IMR-90 (cell line): ENCODE measurements around the gene MRPL48. TPM values are rescaled to one million over a fixed set of nuclear protein-coding genes. Genes with fewer than 3 reads are reported as not detected.

Experiments
- ATAC-seq: fragments of 200-7000 bp; cut with Tn5 transposase; 2 replicates; pipeline ENCODE4 v1.9.1; 2020; ENCODE audit warnings: low read depth, mild to moderate bottlenecking, moderate library complexity
- BruUV-seq: library from RNA; stranded (reverse); fragments of 400-500 nt; replicated peaks from 2 replicates; lab custom pipeline; 2021; lab: Mats Ljungman, UMichigan
- CTCF ChIA-PET: fragments of 300-600 bp; formaldehyde crosslinking; extraction: SDS; loops from one replicate; lab custom pipeline; 2021; ENCODE audit warnings: antibody characterized with exemption; lab: Yijun Ruan, JAX
- POLR2A ChIA-PET: fragments of 300-600 bp; sonication (Branson Sonifier 250); formaldehyde crosslinking; loops from one replicate; lab custom pipeline; 2022; ENCODE audit warnings: antibody characterized with exemption; ENCODE audit not compliant: unreplicated experiment; lab: Charles Lee
- DNase-seq: peaks from one replicate; pipeline ENCODE4 v3.0.0; 2013
- H2AFZ ChIP-seq: replicated peaks from 2 replicates; pipeline ENCODE3; 2013; ENCODE audit warnings: low read length, mild to moderate bottlenecking; ENCODE audit not compliant: poor library complexity
- H2AK5ac ChIP-seq: 2 replicates; pipeline ENCODE4 v1.6.1; 2013; ENCODE audit warnings: low read depth, low read length, inconsistent platforms
- H2AK9ac ChIP-seq: replicated peaks from 2 replicates; pipeline ENCODE3; 2013; ENCODE audit warnings: mild to moderate bottlenecking, low read depth, low read length, moderate library complexity; ENCODE audit not compliant: poor library complexity
- H2BK120ac ChIP-seq: 2 replicates; pipeline ENCODE4 v1.6.1; 2013; ENCODE audit warnings: low read depth, low read length, inconsistent platforms
- H2BK15ac ChIP-seq: 3 replicates; pipeline ENCODE4 v1.6.1; 2013; ENCODE audit warnings: low read depth, low read length, inconsistent platforms
- H2BK20ac ChIP-seq: 2 replicates; pipeline ENCODE4 v1.6.1; 2013; ENCODE audit warnings: low read depth, mild to moderate bottlenecking, inconsistent platforms, low read length, moderate library complexity
- H2BK5ac ChIP-seq: 2 replicates; pipeline ENCODE4 v1.6.1; 2013; ENCODE audit warnings: mild to moderate bottlenecking, low read depth, low read length, inconsistent platforms; ENCODE audit not compliant: poor library complexity, severe bottlenecking
- H3K14ac ChIP-seq: replicated peaks from 2 replicates; pipeline ENCODE4 v1.6.1; 2013; ENCODE audit warnings: low read depth, low read length, inconsistent platforms
- H3K18ac ChIP-seq: 2 replicates; pipeline ENCODE4 v1.6.1; 2013; ENCODE audit warnings: low read depth, low read length, control low read depth
- H3K23ac ChIP-seq: 2 replicates; pipeline ENCODE4 v1.6.1; 2013; ENCODE audit warnings: low read depth, low read length, inconsistent platforms
- H3K27ac ChIP-seq: 2 replicates; pipeline ENCODE4 v1.5.1; 2013; ENCODE audit warnings: mild to moderate bottlenecking, control low read depth, low read length; ENCODE audit not compliant: insufficient read depth
- H3K27me3 ChIP-seq: 2 replicates; pipeline ENCODE4 v1.6.1; 2013; ENCODE audit warnings: low read length; ENCODE audit not compliant: control insufficient read depth, insufficient read depth
- H3K36me3 ChIP-seq: 2 replicates; pipeline ENCODE4 v1.6.1; 2013; ENCODE audit warnings: low read length, mixed read lengths; ENCODE audit not compliant: control insufficient read depth, insufficient read depth
- H3K4ac ChIP-seq: 2 replicates; pipeline ENCODE4 v1.6.1; 2013; ENCODE audit warnings: low read depth, low read length, inconsistent platforms
- H3K4me1 ChIP-seq: 2 replicates; pipeline ENCODE4 v1.6.1; 2013; ENCODE audit warnings: low read length, mixed read lengths; ENCODE audit not compliant: control insufficient read depth, insufficient read depth
- H3K4me2 ChIP-seq: 2 replicates; pipeline ENCODE4 v1.6.1; 2013; ENCODE audit warnings: low read depth, mild to moderate bottlenecking, control low read depth, low read length, moderate library complexity
- H3K4me3 ChIP-seq: 2 replicates; pipeline ENCODE4 v1.5.1; 2013; ENCODE audit warnings: low read depth, mild to moderate bottlenecking, control low read depth, low read length, moderate library complexity; ENCODE audit not compliant: insufficient read depth
- H3K56ac ChIP-seq: 2 replicates; pipeline ENCODE4 v1.6.1; 2013; ENCODE audit warnings: low read length, inconsistent platforms; ENCODE audit not compliant: insufficient read depth; ENCODE audit errors: extremely low read depth
- H3K79me1 ChIP-seq, 2 experiments: 2 replicates each; pipeline ENCODE4 v1.6.1; 2013; ENCODE audit warnings: low read length in 2 of 2, inconsistent platforms in 1 of 2, low read depth in 1 of 2
- H3K9ac ChIP-seq: 2 replicates; pipeline ENCODE4 v1.6.1; 2013; ENCODE audit warnings: low read depth, low read length, control low read depth
- H3K9me1 ChIP-seq: 2 replicates; pipeline ENCODE4 v1.6.1; 2013; ENCODE audit warnings: low read length, inconsistent platforms; ENCODE audit not compliant: insufficient read depth
- H3K9me3 ChIP-seq: 2 replicates; pipeline ENCODE4 v1.6.1; 2013; ENCODE audit warnings: low read length; ENCODE audit not compliant: control insufficient read depth, insufficient read depth
- H4K20me1 ChIP-seq: 2 replicates; pipeline ENCODE4 v1.6.1; 2013; ENCODE audit warnings: low read length, inconsistent platforms; ENCODE audit not compliant: insufficient read depth
- H4K5ac ChIP-seq: 2 replicates; pipeline ENCODE4 v1.6.1; 2013; ENCODE audit warnings: mild to moderate bottlenecking, low read depth, low read length, control low read depth
- H4K8ac ChIP-seq, 2 experiments: 2 replicates each; pipeline ENCODE4 v1.6.1; 2013; ENCODE audit warnings: low read depth in 2 of 2, low read length in 2 of 2, control low read depth in 1 of 2, inconsistent platforms in 1 of 2
- H4K91ac ChIP-seq: 2 replicates; pipeline ENCODE4 v1.6.1; 2013; ENCODE audit warnings: low read depth, low read length, inconsistent platforms; ENCODE audit not compliant: insufficient read depth
- CEBPB ChIP-seq: IDR thresholded peaks from 2 replicates; pipeline ENCODE4 v1.6.1; 2012; ENCODE audit warnings: low read depth, low read length, improper control_type of control experiment
- CHD1 ChIP-seq: IDR thresholded peaks from 2 replicates; pipeline ENCODE4 v1.6.1; 2012; ENCODE audit warnings: low read depth, low read length, improper control_type of control experiment
- CTCF ChIP-seq: conservative IDR thresholded peaks from 2 replicates; pipeline ENCODE4 v1.5.1; 2012; ENCODE audit warnings: mild to moderate bottlenecking, low read depth, low read length, improper control_type of control experiment
- ELK1 ChIP-seq: fragments of 150-350 bp; IDR thresholded peaks from 2 replicates; pipeline ENCODE4 v1.6.1; 2016; ENCODE audit warnings: low read depth, mild to moderate bottlenecking, low read length, moderate library complexity, borderline replicate concordance
- FOS ChIP-seq: fragments of 150-350 bp; IDR thresholded peaks from 2 replicates; pipeline ENCODE4 v1.6.1; 2016; ENCODE audit warnings: low read depth, low read length
- MAFK ChIP-seq: IDR thresholded peaks from 2 replicates; pipeline ENCODE4 v1.6.1; 2012; ENCODE audit warnings: low read depth, low read length, improper control_type of control experiment
- MAZ ChIP-seq: IDR thresholded peaks from 2 replicates; pipeline ENCODE4 v1.6.1; 2012; ENCODE audit warnings: low read depth, mild to moderate bottlenecking, low read length, improper control_type of control experiment, moderate library complexity, borderline replicate concordance
- MXI1 ChIP-seq: IDR thresholded peaks from 2 replicates; pipeline ENCODE4 v1.6.1; 2012; ENCODE audit warnings: low read depth, mild to moderate bottlenecking, low read length, moderate library complexity, borderline replicate concordance
- NFE2L2 ChIP-seq: fragments of 150-350 bp; IDR thresholded peaks from 2 replicates; pipeline ENCODE4 v1.6.1; 2016; ENCODE audit warnings: low read depth, mild to moderate bottlenecking, low read length
- POLR2A ChIP-seq: IDR thresholded peaks from 2 replicates; pipeline ENCODE4 v1.6.1; 2012; ENCODE audit warnings: mild to moderate bottlenecking, low read depth, low read length
- RAD21 ChIP-seq: IDR thresholded peaks from 2 replicates; pipeline ENCODE4 v1.6.1; 2012; ENCODE audit warnings: low read length, improper control_type of control experiment
- RCOR1 ChIP-seq: IDR thresholded peaks from 2 replicates; pipeline ENCODE4 v1.6.1; 2012; ENCODE audit warnings: mild to moderate bottlenecking, low read length, improper control_type of control experiment; ENCODE audit not compliant: insufficient replicate concordance
- RFX5 ChIP-seq: IDR thresholded peaks from 2 replicates; pipeline ENCODE4 v1.8.0; 2012; ENCODE audit warnings: low read depth, mild to moderate bottlenecking, low read length, moderate library complexity
- SMC3 ChIP-seq: fragments of 150-350 bp; IDR thresholded peaks from 2 replicates; pipeline ENCODE4 v1.6.1; 2016; ENCODE audit warnings: low read depth, mild to moderate bottlenecking, antibody characterized with exemption, low read length, moderate library complexity
- USF2 ChIP-seq: fragments of 150-350 bp; IDR thresholded peaks from 2 replicates; pipeline ENCODE4 v1.6.1; 2017; ENCODE audit warnings: mild to moderate bottlenecking, antibody characterized with exemption, low read length, low read depth
- WGBS, 2 experiments: methylation state at CpG; one replicate each; pipeline versions ENCODE4 v1.1.5 to v1.1.7; 2013; ENCODE audit warnings: missing lambda C conversion rate in 2 of 2; ENCODE audit not compliant: insufficient read length in 1 of 2; ENCODE audit errors: extremely low coverage in 2 of 2; 5-methylcytosine and 5-hydroxymethylcytosine counted together
- dilution Hi-C: fragments of 300-500 bp; cut with HindIII; formaldehyde crosslinking; loops from one replicate; pipeline ENCODE4 v1.14.3; 2018; ENCODE audit warnings: low sequenced_read_pairs; ENCODE audit not compliant: unreplicated experiment
- in situ Hi-C: fragments of 300-500 bp; cut with MboI; formaldehyde crosslinking; loops from 3 replicates; pipeline ENCODE4 v1.14.3; 2019; ENCODE audit warnings: low sequenced_read_pairs, inconsistent platforms, mixed read lengths
- intact Hi-C: fragments of 100-400 bp; cut with micrococcal nuclease; formaldehyde crosslinking; loops from 2 replicates; pipeline ENCODE4 v1.10.0; 2022
- polyA plus RNA-seq, 3 experiments: library from polyadenylated mRNA; depleted of rRNA; stranded (reverse); fragments of >200 nt; gene quantifications; 2 replicates each; pipeline ENCODE4 v1.2.3, GENCODE V29; 2012; ENCODE audit warnings: low replicate concordance in 1 of 3
- total RNA-seq: library from RNA; depleted of rRNA; stranded (reverse); fragments of >200 nt; gene quantifications from 2 replicates; pipeline ENCODE4 v1.2.3, GENCODE V29; 2012

The MRPL48 gene
- total and polyA plus RNA-seq, 2 of the 4 experiments (the other 2 are of a cell fraction): 24.0 to 29.4 TPM

DNA sequence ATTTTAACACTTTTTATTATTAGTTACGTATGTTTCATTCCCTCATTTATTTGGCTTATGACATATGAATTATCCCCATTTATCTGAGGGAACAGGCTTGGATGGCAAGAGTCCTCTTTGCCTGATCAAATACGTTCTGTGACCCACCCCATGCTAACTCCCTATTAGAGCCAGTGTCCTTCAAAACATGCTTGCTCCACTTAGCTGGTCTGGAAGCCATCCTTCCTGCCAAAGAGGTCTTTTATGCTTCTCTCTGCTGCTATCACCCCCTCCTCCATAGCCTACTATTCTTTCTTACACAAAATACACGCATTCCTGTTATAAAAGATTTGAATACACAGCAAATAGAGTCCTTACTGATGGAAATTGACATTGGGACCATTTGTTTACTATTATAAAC, 82.6 kb downstream of the MRPL48 start:
- H2BK15ac ChIP-seq: no peak overlapping the region

More for the DNA sequence above, 82.6 kb downstream of the MRPL48 start:
- peaks cover 9 to 37% of the 10 kb centered on the region in 2 experiments for H3K79me1 ChIP-seq
- no peak overlapping the region for H2BK20ac ChIP-seq
- no peak overlapping the region for H3K4ac ChIP-seq
- H4K8ac ChIP-seq: no peak overlapping the region
- POLR2A ChIA-PET: no interaction called here
- no peak overlapping the region for H3K4me3 ChIP-seq
- no peak for ATAC-seq
- no peak overlapping the region for H2AFZ ChIP-seq
- H3K56ac ChIP-seq: no peak overlapping the region
- H3K27me3 ChIP-seq: no peaks in the 10 kb centered on the region
- H3K9ac ChIP-seq: no peak overlapping the region
- no peak overlapping the region for H2AK5ac ChIP-seq
- no peak for DNase-seq
- no peak overlapping the region for H4K91ac ChIP-seq
- peaks cover 8% of the 10 kb centered on the region for H3K9me1 ChIP-seq
- no peak overlapping the region for H2AK9ac ChIP-seq
- peaks cover 5% of the 10 kb centered on the region for H3K4me1 ChIP-seq
- H2BK120ac ChIP-seq: no peak overlapping the region
- CTCF ChIA-PET: interaction anchor here (0.9 kb wide), 1 partner anchor 91 kb away, joined by 4 read pairs; no protein-coding TSS in a partner anchor
- peaks cover 9% of the 10 kb centered on the region; the same call in 1 of the 2 replicates for H4K20me1 ChIP-seq
- intact Hi-C loops: no loop called here
- no peak overlapping the region for H3K23ac ChIP-seq
- H3K27ac ChIP-seq: no peak overlapping the region
- H3K9me3 ChIP-seq: no peaks in the 10 kb centered on the region
- no peak overlapping the region for H4K5ac ChIP-seq
- no peak overlapping the region for H3K18ac ChIP-seq
- dilution Hi-C loops: no loop called here
- no peak overlapping the region for H3K14ac ChIP-seq
- H2BK5ac ChIP-seq: no peak overlapping the region
- in situ Hi-C loops: no loop called here
- no peak overlapping the region for H3K4me2 ChIP-seq
- TF ChIP-seq NFE2L2 (no peak), RFX5 (no peak), RAD21 (no peak), ELK1 (no peak), CTCF (no peak), MAFK (no peak), RCOR1 (no peak), SMC3 (no peak), CEBPB (no peak), CHD1 (no peak), USF2 (no peak), FOS (no peak), MXI1 (no peak), POLR2A (no peak), MAZ (no peak)
- BruUV-seq: no TSS peak
- peaks cover 14% of the 10 kb centered on the region for H3K36me3 ChIP-seq
- 100% methylated on average over 1 of the region's 3 CpGs; no CpG with 5 or more reads in 1 of the 2 experiments for WGBS, 2 experiments
